ENCODE data around the gene DIP2C. TPM values are rescaled to one million over a fixed set of nuclear protein-coding genes. Genes with fewer than 3 reads are reported as not detected.

DIP2C gene
- polyA plus RNA-seq, 1 of the 3 experiments (the other 2 are of a cell fraction), result 8.7 TPM

DNA sequence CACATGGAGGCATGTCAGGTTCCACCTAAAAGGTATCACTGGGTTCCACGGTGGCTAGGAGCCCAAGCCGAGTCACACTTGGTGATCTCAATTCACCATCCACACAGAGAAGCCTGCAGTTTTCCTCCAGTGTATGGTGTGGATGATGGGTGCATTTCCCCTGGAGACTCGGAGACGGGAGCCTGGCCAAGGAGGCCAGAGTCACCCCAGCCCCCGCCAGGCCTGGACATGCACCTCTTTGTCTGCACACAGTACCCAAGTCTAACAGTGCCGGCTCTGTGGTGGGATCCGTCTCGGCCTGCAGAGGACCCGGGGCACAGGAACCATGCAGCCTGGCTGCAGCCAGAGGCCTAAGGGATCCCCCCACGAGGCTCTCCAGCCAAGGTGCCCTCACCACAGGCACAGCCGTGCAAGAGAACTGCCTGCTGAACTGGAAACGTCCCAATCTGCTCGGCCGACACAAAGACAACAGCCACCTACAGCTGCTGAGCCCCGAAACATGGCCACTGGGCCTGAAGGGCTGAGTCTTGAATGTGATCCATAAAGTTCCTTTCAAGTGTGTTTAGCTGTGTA, 75.2 kb downstream of the DIP2C start (continued):
- TF ChIP-seq TCF12 (IDR thresholded peaks at IDR 0.05), result no peak

DNA sequence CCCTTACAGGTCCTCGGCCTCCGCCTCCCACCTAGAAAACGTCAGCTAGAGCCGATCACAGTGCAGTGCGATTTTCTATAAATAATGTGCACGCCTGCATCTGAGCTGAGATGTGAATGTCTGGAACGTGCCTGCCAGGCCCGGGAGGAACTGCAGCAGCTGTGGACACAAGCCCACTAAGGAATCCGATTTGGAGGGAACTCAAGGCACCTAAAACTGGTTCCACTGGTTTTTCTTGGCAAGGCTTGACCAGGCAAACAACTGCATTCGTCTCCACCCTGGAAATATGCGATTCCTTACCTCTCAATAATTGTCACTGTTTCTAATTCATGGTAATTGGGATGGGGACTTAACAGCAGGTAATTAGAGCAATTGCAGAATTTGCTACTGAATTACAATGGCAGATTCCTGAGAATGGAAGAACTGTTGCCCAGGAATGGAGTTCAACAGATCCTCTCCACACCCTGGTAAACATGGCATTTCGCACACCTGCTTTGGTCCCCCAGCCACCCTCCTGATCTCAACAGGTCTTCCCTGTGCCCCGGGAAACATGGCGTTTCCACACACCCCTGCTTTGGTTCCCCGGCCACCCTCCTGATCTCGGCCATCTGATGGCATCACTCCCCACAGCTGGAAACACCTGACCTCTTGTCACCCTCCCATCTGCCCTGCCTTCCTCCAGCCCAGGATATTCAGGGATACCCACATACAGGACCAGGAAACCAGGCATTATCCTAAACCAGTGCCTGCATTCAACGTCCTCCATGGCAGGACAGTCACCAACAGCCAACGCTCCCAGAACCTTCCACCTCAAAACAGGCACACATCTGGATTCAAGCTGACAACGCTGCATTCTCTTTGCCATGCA, 76.0 kb downstream of the DIP2C start:
- peaks cover 28% of the 10 kb centered on the region for H3F3A ChIP-seq (replicated peaks; ENCODE audit: insufficient read depth)
- no peaks in the 10 kb centered on the region for H3K9me2 ChIP-seq
- TF ChIP-seq FOXM1 (IDR thresholded peaks at IDR 0.05; ENCODE audit: low read depth), result no peak
- TF ChIP-seq TAF1 (IDR thresholded peaks at IDR 0.05; ENCODE audit: borderline replicate concordance, low read depth, low read length), result no peak
- no peak for TF ChIP-seq MXI1 (IDR thresholded peaks at IDR 0.05; ENCODE audit: low read depth, low read length)
- TF ChIP-seq ELF1 (IDR thresholded peaks at IDR 0.05), result no peak
- H3K27ac ChIP-seq (ENCODE audit: low read depth in 2 of 2, low read length in 1 of 2), result no peak overlapping the region; a peak in 1 of 4 replicates
- H2AFZ ChIP-seq (ENCODE audit: low read depth), result no peak overlapping the region
- H3K4me2 ChIP-seq, result no peak overlapping the region
- 90% methylated on average over 18 of the region's 19 CpGs for WGBS (ENCODE audit: low lambda C conversion rate)
- no peak overlapping the region for H3K9ac ChIP-seq
- H3K9me3 ChIP-seq, result no peaks in the 10 kb centered on the region
- peaks cover 80% of the 10 kb centered on the region for H4K20me1 ChIP-seq (ENCODE audit: insufficient read depth)
- H3K79me2 ChIP-seq (ENCODE audit: insufficient read depth), result peaks cover 61% of the 10 kb centered on the region
- POLR2A ChIA-PET, result no interaction called here
- DNase-seq, result no peak
- no peaks in the 10 kb centered on the region for H3K27me3 ChIP-seq (ENCODE audit: insufficient read depth)
- no peak overlapping the region for H3K4me3 ChIP-seq (ENCODE audit: low read depth in 2 of 2, low read length in 1 of 2)
- no peaks in the 10 kb centered on the region for H3K36me3 ChIP-seq (replicated peaks in 1 of 2; ENCODE audit: control insufficient read depth in 1 of 2, insufficient read depth in 2 of 2, low read length in 1 of 2)
- peaks cover 14 to 38% of the 10 kb centered on the region in 2 experiments; a peak in 2 of 4 replicates for H3K4me1 ChIP-seq (ENCODE audit: control insufficient read depth in 1 of 2, insufficient read depth in 2 of 2, low read depth in 1 of 2, low read length in 1 of 2)
- CTCF ChIA-PET, result no interaction called here

DNA sequence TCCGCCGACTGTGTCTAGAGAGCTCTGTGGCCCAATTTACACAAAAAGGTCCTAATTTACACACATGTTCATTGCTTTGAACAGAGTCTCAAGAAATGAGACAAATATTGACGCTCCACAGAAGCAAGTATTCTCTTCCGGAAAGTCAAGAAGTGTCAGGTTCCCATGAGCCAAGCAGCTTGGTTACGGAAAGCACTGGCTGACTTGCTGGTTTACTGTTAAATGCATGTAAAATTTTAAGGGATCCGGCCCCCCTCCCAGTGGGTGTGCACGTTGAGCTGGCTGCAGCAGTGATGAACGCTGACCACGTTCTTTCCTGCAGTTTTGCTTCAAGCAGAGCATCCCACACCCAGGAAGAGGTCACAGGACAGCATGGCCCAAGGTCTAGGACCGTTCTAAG, 76.8 kb downstream of the DIP2C start:
- Histone ChIP-seq H3K27ac (ENCODE audit: low read depth in 2 of 2, low read length in 1 of 2) (no peak overlapping the region), H3K79me2 (ENCODE audit: insufficient read depth) (peaks cover 60% of the 10 kb centered on the region), H4K20me1 (ENCODE audit: insufficient read depth) (peaks cover 75% of the 10 kb centered on the region), H3K4me3 (ENCODE audit: low read depth in 2 of 2, low read length in 1 of 2) (no peak overlapping the region), H3K4me1 (ENCODE audit: control insufficient read depth in 1 of 2, insufficient read depth in 2 of 2, low read depth in 1 of 2, low read length in 1 of 2) (peaks cover 14 to 35% of the 10 kb centered on the region in 2 experiments; a peak in 2 of 4 replicates), H3K36me3 (replicated peaks in 1 of 2; ENCODE audit: control insufficient read depth in 1 of 2, insufficient read depth in 2 of 2, low read length in 1 of 2) (no peaks in the 10 kb centered on the region), H3K4me2 (no peak overlapping the region), H2AFZ (ENCODE audit: low read depth) (no peak overlapping the region), H3K9ac (no peak overlapping the region), H3K9me2 (no peaks in the 10 kb centered on the region), H3F3A (replicated peaks; ENCODE audit: insufficient read depth) (peaks cover 28% of the 10 kb centered on the region), H3K27me3 (ENCODE audit: insufficient read depth) (no peaks in the 10 kb centered on the region), H3K9me3 (no peaks in the 10 kb centered on the region)
- 91% methylated on average over 10 of the region's 10 CpGs for WGBS (ENCODE audit: low lambda C conversion rate)
- TF ChIP-seq FOXJ3 (CRISPR knock-in tag; IDR thresholded peaks at IDR 0.05) (no peak), MEF2A (IDR thresholded peaks at IDR 0.05; ENCODE audit: borderline replicate concordance, low read depth) (no peak), NFIC (IDR thresholded peaks at IDR 0.05; ENCODE audit: borderline replicate concordance) (no peak), JUND (IDR thresholded peaks at IDR 0.05) (no peak), POLR2AphosphoS5 (IDR thresholded peaks at IDR 0.05; ENCODE audit: low read depth, low read length) (no peak), FOSL2 (IDR thresholded peaks at IDR 0.05; ENCODE audit: borderline replicate concordance, low read depth) (no peak), NRF1 (IDR thresholded peaks at IDR 0.05; ENCODE audit: low read depth, low read length) (no peak), RAD21 (IDR thresholded peaks at IDR 0.05; ENCODE audit: low read length) (no peak), RFX5 (IDR thresholded peaks at IDR 0.05; ENCODE audit: low read length) (no peak), MXI1 (IDR thresholded peaks at IDR 0.05; ENCODE audit: low read depth, low read length) (no peak), RCOR1 (IDR thresholded peaks at IDR 0.05; ENCODE audit: low read length) (no peak), TCF12 (IDR thresholded peaks at IDR 0.05) (no peak), GABPA (IDR thresholded peaks at IDR 0.05; ENCODE audit: low read depth) (no peak)
- TF ChIP-seq, protein P1, sequence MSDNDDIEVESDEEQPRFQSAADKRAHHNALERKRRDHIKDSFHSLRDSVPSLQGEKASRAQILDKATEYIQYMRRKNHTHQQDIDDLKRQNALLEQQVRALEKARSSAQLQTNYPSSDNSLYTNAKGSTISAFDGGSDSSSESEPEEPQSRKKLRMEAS (IDR thresholded peaks at IDR 0.05; ENCODE audit: low read depth), result no peak
- TF ChIP-seq, protein P2, sequence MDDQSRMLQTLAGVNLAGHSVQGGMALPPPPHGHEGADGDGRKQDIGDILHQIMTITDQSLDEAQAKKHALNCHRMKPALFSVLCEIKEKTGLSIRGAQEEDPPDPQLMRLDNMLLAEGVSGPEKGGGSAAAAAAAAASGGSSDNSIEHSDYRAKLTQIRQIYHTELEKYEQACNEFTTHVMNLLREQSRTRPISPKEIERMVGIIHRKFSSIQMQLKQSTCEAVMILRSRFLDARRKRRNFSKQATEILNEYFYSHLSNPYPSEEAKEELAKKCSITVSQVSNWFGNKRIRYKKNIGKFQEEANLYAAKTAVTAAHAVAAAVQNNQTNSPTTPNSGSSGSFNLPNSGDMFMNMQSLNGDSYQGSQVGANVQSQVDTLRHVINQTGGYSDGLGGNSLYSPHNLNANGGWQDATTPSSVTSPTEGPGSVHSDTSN (IDR thresholded peaks at IDR 0.05), result no peak
- TF ChIP-seq, protein P3, sequence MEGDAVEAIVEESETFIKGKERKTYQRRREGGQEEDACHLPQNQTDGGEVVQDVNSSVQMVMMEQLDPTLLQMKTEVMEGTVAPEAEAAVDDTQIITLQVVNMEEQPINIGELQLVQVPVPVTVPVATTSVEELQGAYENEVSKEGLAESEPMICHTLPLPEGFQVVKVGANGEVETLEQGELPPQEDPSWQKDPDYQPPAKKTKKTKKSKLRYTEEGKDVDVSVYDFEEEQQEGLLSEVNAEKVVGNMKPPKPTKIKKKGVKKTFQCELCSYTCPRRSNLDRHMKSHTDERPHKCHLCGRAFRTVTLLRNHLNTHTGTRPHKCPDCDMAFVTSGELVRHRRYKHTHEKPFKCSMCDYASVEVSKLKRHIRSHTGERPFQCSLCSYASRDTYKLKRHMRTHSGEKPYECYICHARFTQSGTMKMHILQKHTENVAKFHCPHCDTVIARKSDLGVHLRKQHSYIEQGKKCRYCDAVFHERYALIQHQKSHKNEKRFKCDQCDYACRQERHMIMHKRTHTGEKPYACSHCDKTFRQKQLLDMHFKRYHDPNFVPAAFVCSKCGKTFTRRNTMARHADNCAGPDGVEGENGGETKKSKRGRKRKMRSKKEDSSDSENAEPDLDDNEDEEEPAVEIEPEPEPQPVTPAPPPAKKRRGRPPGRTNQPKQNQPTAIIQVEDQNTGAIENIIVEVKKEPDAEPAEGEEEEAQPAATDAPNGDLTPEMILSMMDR (IDR thresholded peaks at IDR 0.05), result no peak
- TF ChIP-seq, protein P4, sequence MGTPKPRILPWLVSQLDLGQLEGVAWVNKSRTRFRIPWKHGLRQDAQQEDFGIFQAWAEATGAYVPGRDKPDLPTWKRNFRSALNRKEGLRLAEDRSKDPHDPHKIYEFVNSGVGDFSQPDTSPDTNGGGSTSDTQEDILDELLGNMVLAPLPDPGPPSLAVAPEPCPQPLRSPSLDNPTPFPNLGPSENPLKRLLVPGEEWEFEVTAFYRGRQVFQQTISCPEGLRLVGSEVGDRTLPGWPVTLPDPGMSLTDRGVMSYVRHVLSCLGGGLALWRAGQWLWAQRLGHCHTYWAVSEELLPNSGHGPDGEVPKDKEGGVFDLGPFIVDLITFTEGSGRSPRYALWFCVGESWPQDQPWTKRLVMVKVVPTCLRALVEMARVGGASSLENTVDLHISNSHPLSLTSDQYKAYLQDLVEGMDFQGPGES (IDR thresholded peaks at IDR 0.05; ENCODE audit: low read depth, low read length), result no peak
- ChIA-PET CTCF (interaction anchor here (1.0 kb wide), 1 partner anchor 29 kb away, joined by 3 read pairs; no protein-coding TSS in a partner anchor), POLR2A (no interaction called here)
- no peak for DNase-seq
